ENCODE results near the gene APOBEC2.

Gene APOBEC2

DNA sequence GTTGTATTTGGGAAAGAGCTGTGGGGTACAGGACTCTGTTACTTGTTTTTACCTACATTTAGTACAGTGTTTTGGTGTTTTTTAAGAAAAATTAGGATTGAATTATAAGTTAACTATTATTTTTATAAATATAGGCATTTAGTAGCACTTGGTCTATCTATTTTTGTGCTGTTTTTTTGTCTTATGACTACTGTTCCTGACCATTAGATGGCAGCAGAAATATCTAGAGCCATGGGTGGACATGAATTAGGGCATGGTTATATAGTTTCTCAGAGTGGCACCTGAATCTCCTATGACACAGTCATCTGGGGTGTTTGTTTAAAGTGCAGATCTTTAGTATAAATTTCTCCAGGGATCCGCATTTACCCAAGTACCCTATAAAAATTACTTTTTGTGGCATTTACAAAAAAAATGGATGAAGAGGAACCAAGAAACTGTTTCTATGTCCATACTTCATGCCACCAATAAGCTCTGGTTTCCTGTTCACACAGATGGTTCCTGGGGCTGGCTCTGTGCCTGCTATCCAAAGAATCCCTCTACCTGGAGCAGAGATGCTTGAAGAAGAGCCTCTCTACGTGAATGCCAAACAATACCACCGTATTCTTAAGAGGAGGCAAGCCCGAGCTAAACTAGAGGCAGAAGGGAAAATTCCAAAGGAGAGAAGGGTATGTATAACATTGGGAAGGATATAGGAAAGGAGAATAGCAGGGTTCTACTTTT, 39.6 kb downstream of the APOBEC2 start:
- DNase-seq: no peak

DNA sequence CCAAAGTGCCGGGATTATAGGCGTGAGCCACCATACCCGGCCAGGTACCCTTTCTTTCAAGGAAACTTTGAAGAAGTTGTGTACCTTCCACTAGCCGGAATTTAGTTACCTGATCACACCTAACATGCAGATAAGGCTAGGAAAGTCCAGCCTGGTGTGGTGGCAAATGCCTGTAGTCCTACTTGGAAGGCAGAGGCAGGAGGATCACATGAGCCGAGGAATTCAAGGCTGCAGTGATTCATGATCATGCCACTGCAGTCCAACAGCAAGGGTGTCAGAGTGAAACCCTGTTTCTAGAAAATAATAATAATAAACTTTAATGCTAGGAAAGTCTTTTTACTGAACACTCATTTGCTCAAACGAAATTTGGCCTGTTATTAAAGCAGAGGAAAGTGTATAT, 40.7 kb downstream of the APOBEC2 start:
- no peak for DNase-seq

DNA sequence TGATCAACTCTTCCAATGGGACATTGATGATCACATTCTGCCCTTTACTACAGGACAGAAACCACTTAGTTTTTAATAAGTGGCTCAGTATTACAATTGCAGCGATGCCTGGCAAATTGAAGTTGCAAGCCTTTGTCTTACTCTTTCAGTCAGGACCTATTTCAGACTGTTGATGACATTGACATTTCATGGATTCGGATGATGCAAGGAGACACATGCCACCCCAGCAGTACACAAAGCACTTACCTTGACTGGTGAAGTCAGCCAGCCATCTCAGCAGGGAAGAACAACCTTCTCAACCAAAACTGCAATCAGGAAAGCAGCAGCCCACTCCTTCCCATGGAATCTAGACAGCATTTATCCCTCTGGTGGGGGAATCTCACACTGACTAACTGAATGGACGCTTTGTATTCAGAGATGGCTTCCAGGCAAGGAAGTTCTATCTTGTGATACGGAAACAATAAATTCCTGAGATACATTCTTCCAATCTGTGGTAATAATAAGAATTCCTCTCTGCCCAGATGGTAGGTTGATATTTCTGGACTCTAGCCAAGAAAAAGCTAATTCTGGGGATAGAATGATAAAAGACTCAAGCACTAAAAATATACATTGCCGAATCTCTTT, 44.6 kb downstream of the APOBEC2 start:
- DNase-seq: no peak

DNA sequence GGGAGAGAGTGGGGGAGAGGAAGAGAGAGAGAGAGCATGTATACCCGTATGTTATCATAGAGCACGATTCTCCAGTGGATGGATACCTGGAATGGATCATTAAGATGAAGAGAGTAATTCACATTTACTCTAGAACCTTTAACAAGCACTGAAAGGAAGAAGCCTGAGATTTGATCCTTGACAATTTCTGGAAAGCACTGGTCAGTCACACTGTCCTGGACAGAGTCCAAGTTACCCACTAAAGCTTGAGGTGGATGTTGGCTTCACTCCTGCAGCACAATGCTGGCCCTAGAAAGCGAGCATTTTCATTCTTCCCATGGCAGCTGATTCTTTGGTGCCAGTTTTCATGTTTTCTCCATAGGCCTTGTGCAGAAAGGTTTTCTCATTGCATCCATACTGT, 45.4 kb downstream of the APOBEC2 start:
- no peak for DNase-seq

DNA sequence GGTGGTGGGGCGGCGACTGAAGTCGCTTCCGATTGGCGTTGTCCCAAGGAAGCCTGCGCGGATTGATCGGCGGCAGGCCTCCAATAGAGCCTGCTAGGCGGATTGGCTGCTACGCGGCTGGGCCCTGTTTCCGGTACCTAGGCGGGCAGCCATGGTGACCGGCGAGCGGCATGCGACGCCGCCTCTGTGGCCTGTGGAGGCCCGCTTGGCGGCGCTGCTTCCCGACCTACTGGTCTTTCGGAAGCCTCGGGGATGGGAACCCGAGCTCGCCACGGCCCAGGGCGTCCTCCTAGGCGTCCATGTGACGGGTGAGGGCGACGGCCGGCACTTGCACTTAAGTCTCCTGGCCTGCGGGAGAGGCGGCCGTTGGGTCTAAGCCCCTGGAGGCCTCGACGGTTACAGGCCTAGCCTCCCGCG, 47.9 kb downstream of the APOBEC2 start:
- no peak for DNase-seq

DNA sequence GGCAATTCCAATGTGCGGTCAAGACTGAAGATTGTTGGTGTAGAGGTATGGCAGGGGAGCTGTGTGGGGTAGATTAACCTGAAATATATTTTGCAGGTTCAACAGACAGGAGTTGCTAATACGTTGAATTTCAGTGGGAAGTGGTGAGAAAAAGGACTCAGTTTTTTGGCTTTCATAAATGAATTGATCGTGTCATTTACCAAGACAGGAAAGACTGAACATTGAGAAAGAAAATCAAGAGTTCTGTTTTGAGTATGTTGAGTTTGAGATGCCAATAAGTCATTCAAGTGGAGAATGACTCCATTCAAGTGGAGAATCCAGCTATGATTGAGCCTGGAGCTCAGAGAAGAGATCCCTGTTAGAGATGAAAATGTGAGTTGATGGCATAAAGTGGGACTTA, 50.8 kb downstream of the APOBEC2 start:
- DNase-seq: no peak

DNA sequence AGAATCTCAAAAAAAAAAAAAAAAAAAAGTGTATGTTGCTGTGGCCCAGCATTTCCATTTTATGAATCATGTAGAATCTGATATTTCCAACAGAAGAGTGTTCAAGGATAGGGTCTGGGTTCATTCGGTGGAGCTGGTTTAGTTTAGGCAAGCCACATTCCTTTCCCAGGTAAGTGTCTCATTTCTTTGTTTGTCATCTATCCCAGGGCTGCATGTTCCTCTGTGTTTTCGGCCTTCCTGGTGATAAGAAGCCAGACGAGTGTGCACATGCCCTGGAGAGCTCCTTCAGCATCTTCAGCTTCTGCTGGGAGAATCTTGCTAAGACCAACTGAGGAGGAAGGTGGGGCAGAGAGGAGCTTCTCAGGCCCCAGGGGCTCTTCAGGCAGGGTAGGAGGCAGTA, 58.0 kb downstream of the APOBEC2 start:
- no peak for DNase-seq

Measured in stimulated activated CD4-positive, alpha-beta T cell treated with anti-CD3 and anti-CD28 coated beads, Interleukin-4, amount 100 ng/mL, for 4 hours (primary cell).